GM19463 (cell line): ENCODE results near the gene TSHZ1.
A peak's percentile ranks its signal among the peaks of the same experiment; 100 is the strongest.

Experiments
- ATAC-seq: cut with Tn5 transposase; IDR thresholded peaks from one replicate; pipeline ENCODE4 v1.9.1; 2021; ENCODE audit warnings: mild to moderate bottlenecking, moderate library complexity; ENCODE audit not compliant: unreplicated experiment

TSHZ1 gene

DNA sequence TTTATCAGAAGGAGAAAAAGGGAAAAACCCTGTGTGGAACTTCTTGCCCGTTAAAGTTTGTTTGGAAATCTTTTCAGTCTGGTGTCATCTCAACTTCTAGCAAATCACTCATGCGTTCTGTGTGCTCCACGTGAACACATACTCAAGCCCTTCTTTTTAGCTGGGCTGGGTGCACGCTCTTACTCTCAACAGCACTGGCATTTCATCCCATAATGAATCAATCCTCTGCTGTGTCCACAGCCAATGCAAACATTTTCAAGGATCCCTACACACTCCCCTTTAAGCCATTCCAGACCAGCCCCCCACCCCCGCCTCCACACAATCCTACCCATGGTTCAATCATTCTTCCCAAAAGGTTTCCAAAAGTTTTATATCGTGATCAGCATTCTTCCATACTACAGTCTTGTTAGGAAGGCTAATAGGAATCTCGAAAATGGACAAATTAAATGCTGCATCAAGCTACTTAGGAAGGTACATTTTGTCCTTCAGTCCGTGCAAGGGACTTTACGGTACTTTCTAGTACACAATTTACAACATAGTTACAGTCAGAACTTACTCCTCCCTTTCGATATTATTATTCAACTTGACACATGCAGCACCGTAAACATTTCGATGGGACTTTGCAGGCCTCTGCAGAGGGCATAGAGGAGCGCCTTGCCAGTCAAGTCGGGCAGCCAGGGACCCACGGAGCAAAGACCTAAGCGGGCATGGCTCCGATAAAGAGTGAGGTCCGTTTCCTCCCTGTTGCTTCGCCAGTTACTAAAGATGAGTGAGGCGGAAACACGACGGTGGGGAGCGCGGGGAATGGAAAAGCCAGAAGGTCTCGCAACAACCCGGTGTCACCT lies 3.1 kb upstream of the TSHZ1 start:
- ATAC-seq = no peak

DNA sequence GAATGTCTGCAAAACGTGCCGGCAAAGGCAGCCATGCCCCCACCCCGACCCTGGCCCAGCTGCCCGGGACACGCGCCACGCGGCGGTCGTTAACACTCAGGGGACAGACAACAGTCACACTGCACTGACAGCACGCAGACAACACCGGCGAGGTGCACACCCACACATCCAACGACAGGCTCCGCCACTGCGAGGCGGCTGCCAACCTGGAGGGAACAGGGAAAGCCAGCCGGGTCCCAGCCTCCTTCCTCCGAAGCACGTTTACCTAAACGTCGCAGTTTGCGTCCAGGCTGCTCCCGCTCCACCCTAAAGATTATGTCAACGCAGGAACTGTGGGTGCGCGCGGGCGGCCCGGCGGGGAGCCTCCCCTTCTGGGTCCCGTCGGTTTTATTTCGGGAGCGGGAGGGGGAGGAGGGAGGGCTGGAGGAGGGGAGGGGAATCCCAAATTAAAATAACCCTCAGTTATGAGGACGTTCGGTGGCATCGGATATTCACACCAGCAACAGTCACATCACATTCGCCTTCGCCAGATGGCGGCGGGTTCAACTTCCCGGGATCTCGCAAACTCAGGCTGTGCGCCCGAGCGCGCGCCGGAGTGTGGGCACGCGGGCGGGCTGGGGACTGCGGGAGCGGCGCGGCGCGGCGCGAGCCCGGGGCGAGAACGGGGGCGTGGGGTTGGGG lies 2.3 kb upstream of the TSHZ1 start:
- peak; percentile 5 for ATAC-seq

DNA sequence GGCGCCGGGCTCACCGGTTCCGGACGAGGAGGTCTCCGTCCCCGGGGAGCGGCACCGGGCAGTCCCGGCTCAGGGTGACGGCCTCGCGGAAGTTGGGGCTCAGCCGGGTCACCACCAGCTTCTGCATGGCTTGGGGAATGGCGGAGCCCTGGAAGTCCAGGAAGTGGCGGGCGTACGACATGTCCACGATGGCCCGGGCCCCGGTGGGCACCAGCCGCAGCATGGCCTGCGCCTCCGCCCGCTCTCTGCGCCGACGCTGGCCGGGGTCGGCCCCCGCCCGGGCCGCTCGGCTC lies 1.8 kb upstream of the TSHZ1 start:
- peak; percentile 6 for ATAC-seq

GRCh38 chr18:75209129-75209950 lies 1.3 kb upstream of the TSHZ1 start, which contains the start of gene PTGR3:
PTGR3 (minus strand) TSS chr18:75209139; CDS start chr18:75209058, 81 bp downstream.
- peak; percentile 43 for ATAC-seq

- ATAC-seq = no peak
These were observed 692 bp upstream of the TSHZ1 start for GRCh38 chr18:75209951-75210258.

DNA sequence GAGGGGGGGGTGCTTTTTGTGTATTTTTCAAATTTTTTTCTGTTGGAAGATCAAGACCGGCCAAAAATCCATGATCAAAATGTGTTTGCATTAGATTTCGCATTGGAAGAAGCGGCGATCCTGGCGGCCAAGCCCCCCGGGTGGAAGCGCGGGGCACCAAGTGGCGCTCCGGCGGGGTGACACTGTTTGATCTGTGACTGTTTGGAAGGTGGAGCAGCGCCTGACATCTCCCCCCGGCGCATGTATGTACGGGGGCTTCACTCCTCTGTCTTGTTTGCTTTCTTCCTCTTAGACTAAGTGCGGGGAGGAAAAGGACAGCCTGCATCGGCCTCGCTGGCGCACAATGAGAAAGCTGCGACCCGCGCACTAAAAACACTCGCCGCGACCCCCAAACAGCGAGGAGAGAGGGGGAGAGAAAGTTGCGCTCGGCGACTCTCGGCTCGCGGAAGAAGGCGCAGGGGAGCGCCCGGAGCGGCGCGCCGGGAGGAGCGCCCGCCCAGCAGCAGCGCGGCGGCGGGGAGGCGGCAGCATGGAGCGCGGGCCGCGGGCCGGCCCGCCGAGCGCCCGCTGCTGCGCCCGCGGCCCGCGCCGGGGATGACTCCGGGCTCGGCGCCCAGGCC lies 515 bp downstream of the TSHZ1 start:
- no peak for ATAC-seq

GRCh38 chr18:75211626-75211952 lies 992 bp downstream of the TSHZ1 start:
- ATAC-seq = no peak

GRCh38 chr18:75211953-75212750 lies 1.6 kb downstream of the TSHZ1 start:
- no peak for ATAC-seq

DNA sequence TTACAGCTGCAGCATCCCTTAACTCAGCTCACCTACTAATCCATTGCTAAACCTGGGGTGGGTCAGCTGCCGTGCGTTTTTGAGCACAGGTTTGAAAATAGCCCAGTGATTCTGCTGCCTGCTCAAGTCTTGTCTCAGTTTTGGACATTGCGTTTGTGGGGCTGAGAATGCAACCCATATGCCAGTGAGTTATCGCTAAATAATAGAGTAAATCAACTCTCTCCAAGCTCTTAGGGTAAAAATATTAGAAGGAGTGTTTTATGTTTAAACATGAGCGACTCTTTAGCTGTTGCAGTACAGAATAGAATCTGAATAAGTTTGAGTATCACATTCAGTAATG lies 2.1 kb downstream of the TSHZ1 start:
- no peak for ATAC-seq

DNA sequence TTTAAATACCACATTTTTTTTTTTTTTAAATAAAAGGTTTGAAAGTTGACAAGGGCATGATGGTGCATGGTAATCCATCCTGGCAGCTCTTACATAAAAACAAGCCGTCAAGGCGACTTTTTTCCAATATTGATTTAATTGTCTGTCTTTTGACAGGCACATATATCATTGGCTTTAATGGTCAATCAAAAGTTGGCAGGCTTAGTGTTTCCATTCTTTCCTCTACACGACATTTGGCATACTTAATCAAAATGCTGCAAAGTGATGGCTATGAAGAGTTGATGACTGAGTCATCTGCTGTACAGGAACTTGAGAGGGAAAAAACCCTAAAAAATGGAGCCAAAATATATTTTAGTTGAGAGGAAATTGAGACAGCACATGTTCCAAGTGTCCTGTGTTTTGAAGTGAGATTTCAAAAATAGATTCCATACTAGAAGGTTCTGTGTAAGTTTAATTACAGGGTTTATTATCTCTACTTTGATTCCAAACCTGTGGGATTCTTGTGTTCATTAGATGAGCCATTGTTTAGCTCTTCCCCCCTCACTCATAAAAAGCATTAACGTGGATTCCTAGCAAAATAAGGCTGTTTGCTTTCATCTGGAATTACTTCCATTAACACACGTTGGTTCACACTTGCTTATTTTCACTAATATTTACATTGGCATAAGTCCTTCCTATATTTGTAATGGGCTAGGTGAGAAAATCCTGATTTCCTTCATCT lies 3.2 kb downstream of the TSHZ1 start:
- no peak for ATAC-seq

DNA sequence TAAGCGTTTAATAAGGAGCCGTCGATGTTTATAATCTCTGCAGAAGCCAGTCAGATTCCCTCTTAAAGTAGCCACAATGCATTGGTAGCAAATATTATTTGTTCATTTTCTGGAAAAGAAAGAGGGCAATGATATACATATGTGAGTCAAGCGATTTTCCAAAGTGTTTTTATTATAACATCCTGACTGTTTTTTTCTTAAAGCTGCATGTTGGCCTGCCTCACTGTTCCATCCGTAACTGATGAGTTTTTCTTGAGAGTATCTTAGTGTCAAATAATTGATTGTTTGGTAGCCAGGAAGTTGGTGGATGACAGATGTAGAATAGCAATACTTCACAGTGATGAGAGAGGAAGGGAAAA lies 3.7 kb downstream of the TSHZ1 start:
- no peak for ATAC-seq

- ATAC-seq = no peak
These were observed 4.3 kb downstream of the TSHZ1 start for GRCh38 chr18:75214766-75215510.

DNA sequence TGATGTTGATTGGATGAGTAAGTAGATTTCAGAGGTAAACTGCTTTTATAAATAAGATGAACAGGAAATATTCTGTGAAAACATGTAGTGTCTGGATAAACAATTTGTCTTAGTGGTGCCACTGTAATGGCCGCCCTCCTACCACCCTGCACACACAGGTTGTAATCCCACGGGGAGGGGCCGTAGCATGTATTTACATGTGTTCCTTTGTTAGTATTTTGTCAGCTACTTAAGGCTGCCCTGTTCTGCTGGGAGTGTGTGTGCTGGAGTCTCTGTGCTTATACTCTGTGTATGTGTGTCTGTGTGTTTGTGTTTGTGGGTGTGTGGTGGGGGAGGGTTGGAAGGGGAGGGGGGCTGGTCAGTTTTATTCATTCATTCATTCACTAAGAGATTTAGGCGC lies 5.1 kb downstream of the TSHZ1 start:
- no peak for ATAC-seq

- no peak for ATAC-seq
These were observed 5.8 kb downstream of the TSHZ1 start for GRCh38 chr18:75216212-75216910.

GRCh38 chr18:75216911-75217689 lies 6.5 kb downstream of the TSHZ1 start:
- no peak for ATAC-seq

DNA sequence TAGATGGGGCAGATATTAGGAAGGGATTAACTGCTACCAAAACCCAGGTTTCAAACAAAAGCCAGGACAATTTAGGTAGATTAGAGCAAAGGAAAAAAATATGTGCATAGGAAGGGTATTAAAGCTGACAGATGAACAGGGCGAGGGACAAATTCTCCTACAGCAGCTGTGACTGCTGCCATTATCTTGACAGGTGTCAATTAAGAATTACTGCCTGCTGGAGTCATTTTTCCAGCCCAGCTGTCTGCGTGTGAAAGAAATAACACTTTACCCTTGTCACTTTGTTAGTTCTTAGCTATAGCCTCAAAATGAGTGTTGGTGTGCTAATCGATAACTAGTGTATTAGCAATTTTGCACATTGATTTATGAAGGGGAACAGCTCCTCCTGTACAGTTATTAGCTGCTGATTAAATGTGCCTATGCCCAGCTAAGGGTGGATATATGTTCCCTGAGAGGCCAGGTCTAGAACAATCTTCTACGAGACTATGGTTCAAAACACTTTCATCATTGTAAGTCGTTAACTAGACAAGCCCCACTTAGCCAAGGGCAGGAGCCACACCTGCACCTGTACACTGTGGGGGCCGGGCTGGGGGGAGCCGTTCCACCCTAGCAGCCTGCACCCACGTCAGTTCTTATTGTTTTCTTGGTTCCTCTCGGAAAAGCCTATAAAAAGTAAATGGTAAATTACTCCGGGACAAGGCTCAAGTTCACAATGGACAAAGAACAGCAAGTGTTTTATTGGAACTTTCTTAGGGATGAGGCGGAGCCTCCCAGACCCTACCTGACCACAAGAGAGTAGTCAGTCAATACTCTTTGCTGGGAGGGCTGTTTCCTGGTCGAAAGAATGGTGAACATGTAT lies 7.7 kb downstream of the TSHZ1 start:
- no peak for ATAC-seq

DNA sequence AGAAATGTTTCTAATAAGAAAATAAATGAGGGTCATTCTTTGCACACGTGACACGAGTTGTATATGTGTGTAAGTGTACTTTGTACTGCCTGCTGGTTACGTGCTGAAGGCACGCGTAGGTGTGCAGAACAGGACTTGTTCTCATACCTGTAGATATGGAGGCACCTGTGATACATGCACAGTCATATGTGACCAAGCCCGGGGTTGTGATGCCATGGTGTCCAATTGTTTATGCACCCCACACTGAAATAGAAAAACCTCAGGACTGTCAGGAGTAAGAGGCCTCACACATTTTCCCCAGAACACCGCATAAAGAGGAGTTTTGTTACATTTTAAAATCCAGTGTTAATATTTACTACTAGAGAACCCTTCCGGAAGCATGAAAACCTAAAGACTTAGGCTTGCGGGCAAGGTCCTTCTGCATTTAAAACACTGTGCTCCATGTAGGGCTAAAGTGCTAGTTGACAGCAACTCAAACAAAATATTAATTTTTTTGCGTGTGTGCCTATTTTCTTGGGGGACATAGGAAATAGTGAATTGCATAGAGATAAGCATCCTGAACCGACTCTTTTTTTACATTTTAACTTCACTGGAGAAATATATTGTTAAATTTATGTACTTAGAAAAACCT lies 9.3 kb downstream of the TSHZ1 start:
- no peak for ATAC-seq
